Renal pelvis (tissue), 4 donors: ENCODE measurements around the gene OR9Q1. TPM values are rescaled to one million over a fixed set of nuclear protein-coding genes. Genes with fewer than 3 reads are reported as not detected.
A peak's percentile ranks its signal among the peaks of the same experiment; 100 is the strongest.

ENCODE experiments used
- DNase-seq: peaks from one replicate; pipeline ENCODE4 v3.0.0-alpha.2; 2013
- polyA plus RNA-seq, 3 donors: library from polyadenylated mRNA; unstranded; fragments of 120-200 nt; gene quantifications; one replicate each; pipeline ENCODE4 v1.2.1, GENCODE V29; 2013; ENCODE audit not compliant: insufficient read length in 3 of 3

The OR9Q1 gene
- polyA plus RNA-seq, 3 donors: not detected

GRCh38 chr11:58028687-58029411 lies 5.2 kb downstream of the OR9Q1 start:
- peak; percentile 3 for DNase-seq

- no peak for DNase-seq
Observed at GRCh38 chr11:58030653-58031052, 7.0 kb downstream of the OR9Q1 start, which contains the start of gene OR6Q1. Gene OR6Q1 (plus strand): TSS chr11:58030953. CDS start chr11:58030953, 0 bp downstream.

GRCh38 chr11:58034471-58034870 lies 10.8 kb downstream of the OR9Q1 start:
- no peak for DNase-seq

- no peak for DNase-seq
Observed at GRCh38 chr11:58039589-58039988, 15.9 kb downstream of the OR9Q1 start.

GRCh38 chr11:58043379-58043778 lies 19.7 kb downstream of the OR9Q1 start:
- DNase-seq: no peak

- no peak for DNase-seq
Observed at GRCh38 chr11:58046231-58046630, 22.6 kb downstream of the OR9Q1 start.

- DNase-seq: no peak
Observed at GRCh38 chr11:58047818-58048217, 24.1 kb downstream of the OR9Q1 start.

GRCh38 chr11:58055806-58056401 lies 32.2 kb downstream of the OR9Q1 start:
- no peak for DNase-seq

- no peak for DNase-seq
Observed at GRCh38 chr11:58057481-58057880, 33.8 kb downstream of the OR9Q1 start.

GRCh38 chr11:58058276-58059006 lies 34.8 kb downstream of the OR9Q1 start:
- peak; percentile 7 for DNase-seq

- peak; percentile 26 for DNase-seq
Observed at GRCh38 chr11:58059007-58059350, 35.3 kb downstream of the OR9Q1 start.

GRCh38 chr11:58060535-58060934 lies 36.9 kb downstream of the OR9Q1 start:
- no peak for DNase-seq

GRCh38 chr11:58060939-58061672 lies 37.4 kb downstream of the OR9Q1 start:
- peak; percentile 7 for DNase-seq

- DNase-seq: no peak
Observed at GRCh38 chr11:58061813-58062212, 38.1 kb downstream of the OR9Q1 start.

- DNase-seq: no peak
Observed at GRCh38 chr11:58067685-58068084, 44.0 kb downstream of the OR9Q1 start.

GRCh38 chr11:58068655-58069054 lies 45.0 kb downstream of the OR9Q1 start:
- no peak for DNase-seq

- no peak for DNase-seq
Observed at GRCh38 chr11:58070585-58070984, 46.9 kb downstream of the OR9Q1 start.

GRCh38 chr11:58075781-58076180 lies 52.1 kb downstream of the OR9Q1 start:
- DNase-seq: no peak

GRCh38 chr11:58086528-58086927 lies 62.8 kb downstream of the OR9Q1 start:
- DNase-seq: no peak

GRCh38 chr11:58097437-58097836 lies 73.8 kb downstream of the OR9Q1 start:
- no peak for DNase-seq

GRCh38 chr11:58121096-58121495 lies 97.4 kb downstream of the OR9Q1 start:
- DNase-seq: no peak

- DNase-seq: no peak
Observed at GRCh38 chr11:58125469-58125868, 101.8 kb downstream of the OR9Q1 start, which contains the start of gene OR9I1. Gene OR9I1 (minus strand): TSS chr11:58125530. CDS start chr11:58119444, 6,086 bp downstream.
